ENCODE results near the gene NTM. TPM values are rescaled to one million over a fixed set of nuclear protein-coding genes. Genes with fewer than 3 reads are reported as not detected.

NTM gene
- total RNA-seq, 1 experiment from 2014 or later: 16.4 TPM

DNA sequence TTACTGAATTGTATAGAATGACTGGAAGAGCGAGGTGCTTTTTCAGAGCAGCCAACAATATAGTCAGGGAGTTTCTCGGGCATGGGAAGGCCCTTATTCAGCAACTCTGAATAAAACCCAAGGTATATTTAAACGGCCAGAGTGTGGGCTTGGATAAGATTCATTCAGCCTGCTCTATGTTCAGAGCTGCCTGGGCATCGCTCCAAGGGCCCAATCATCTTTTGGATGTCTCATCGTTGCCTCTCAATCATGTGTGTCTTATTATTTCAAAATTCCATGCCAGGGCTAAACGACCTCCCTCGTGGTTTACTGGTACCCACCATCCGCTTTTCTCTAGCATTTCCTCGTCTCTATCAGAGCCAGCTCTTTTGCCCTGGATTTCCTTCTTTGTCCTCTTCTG, 19.5 kb upstream of the NTM start:
- ATAC-seq: no peak
- TF ChIP-seq SOX15 (CRISPR knock-in tag; IDR thresholded peaks at IDR 0.05): no peak
- TF ChIP-seq, protein P1, sequence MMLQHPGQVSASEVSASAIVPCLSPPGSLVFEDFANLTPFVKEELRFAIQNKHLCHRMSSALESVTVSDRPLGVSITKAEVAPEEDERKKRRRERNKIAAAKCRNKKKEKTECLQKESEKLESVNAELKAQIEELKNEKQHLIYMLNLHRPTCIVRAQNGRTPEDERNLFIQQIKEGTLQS (CRISPR knock-in tag; conservative IDR thresholded peaks at IDR 0.05): no peak
- TF ChIP-seq PRRX2 (CRISPR knock-in tag; IDR thresholded peaks at IDR 0.05): no peak
- TF ChIP-seq ZNF263 (CRISPR knock-in tag; IDR thresholded peaks at IDR 0.05; ENCODE audit: low read depth): no peak
- TF ChIP-seq CREB1 (CRISPR knock-in tag; IDR thresholded peaks at IDR 0.05): no peak
- TF ChIP-seq ZNF219 (CRISPR knock-in tag; IDR thresholded peaks at IDR 0.05; ENCODE audit: borderline replicate concordance): no peak
- no peak for TF ChIP-seq FOXJ3 (CRISPR knock-in tag; IDR thresholded peaks at IDR 0.05; ENCODE audit: borderline replicate concordance)
- TF ChIP-seq, protein P2, sequence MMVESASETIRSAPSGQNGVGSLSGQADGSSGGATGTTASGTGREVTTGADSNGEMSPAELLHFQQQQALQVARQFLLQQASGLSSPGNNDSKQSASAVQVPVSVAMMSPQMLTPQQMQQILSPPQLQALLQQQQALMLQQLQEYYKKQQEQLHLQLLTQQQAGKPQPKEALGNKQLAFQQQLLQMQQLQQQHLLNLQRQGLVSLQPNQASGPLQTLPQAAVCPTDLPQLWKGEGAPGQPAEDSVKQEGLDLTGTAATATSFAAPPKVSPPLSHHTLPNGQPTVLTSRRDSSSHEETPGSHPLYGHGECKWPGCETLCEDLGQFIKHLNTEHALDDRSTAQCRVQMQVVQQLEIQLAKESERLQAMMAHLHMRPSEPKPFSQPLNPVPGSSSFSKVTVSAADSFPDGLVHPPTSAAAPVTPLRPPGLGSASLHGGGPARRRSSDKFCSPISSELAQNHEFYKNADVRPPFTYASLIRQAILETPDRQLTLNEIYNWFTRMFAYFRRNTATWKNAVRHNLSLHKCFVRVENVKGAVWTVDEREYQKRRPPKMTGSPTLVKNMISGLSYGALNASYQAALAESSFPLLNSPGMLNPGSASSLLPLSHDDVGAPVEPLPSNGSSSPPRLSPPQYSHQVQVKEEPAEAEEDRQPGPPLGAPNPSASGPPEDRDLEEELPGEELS (CRISPR knock-in tag; IDR thresholded peaks at IDR 0.05): no peak
- TF ChIP-seq SMAD4 (CRISPR knock-in tag; IDR thresholded peaks at IDR 0.05): no peak
- TF ChIP-seq FOXP1 (CRISPR knock-in tag; IDR thresholded peaks at IDR 0.05; ENCODE audit: borderline replicate concordance): no peak
- TF ChIP-seq, protein P3, sequence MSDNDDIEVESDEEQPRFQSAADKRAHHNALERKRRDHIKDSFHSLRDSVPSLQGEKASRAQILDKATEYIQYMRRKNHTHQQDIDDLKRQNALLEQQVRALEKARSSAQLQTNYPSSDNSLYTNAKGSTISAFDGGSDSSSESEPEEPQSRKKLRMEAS (CRISPR knock-in tag; IDR thresholded peaks at IDR 0.05): no peak
- no peak for TF ChIP-seq RELA (CRISPR knock-in tag; IDR thresholded peaks at IDR 0.05; ENCODE audit: borderline replicate concordance)
- TF ChIP-seq EMX1 (CRISPR knock-in tag; IDR thresholded peaks at IDR 0.05): no peak
- TF ChIP-seq ATF1 (CRISPR knock-in tag; IDR thresholded peaks at IDR 0.05): no peak
- no peak for TF ChIP-seq ESRRA (CRISPR knock-in tag; IDR thresholded peaks at IDR 0.05; ENCODE audit: borderline replicate concordance)
- TF ChIP-seq, protein P4, sequence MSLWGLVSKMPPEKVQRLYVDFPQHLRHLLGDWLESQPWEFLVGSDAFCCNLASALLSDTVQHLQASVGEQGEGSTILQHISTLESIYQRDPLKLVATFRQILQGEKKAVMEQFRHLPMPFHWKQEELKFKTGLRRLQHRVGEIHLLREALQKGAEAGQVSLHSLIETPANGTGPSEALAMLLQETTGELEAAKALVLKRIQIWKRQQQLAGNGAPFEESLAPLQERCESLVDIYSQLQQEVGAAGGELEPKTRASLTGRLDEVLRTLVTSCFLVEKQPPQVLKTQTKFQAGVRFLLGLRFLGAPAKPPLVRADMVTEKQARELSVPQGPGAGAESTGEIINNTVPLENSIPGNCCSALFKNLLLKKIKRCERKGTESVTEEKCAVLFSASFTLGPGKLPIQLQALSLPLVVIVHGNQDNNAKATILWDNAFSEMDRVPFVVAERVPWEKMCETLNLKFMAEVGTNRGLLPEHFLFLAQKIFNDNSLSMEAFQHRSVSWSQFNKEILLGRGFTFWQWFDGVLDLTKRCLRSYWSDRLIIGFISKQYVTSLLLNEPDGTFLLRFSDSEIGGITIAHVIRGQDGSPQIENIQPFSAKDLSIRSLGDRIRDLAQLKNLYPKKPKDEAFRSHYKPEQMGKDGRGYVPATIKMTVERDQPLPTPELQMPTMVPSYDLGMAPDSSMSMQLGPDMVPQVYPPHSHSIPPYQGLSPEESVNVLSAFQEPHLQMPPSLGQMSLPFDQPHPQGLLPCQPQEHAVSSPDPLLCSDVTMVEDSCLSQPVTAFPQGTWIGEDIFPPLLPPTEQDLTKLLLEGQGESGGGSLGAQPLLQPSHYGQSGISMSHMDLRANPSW (CRISPR knock-in tag; conservative IDR thresholded peaks at IDR 0.05; ENCODE audit: low read depth): no peak
- no peak for TF ChIP-seq MXD4 (CRISPR knock-in tag; IDR thresholded peaks at IDR 0.05; ENCODE audit: borderline replicate concordance)
- Mint-ChIP-seq H3K4me1 (peaks cover 34% of the 10 kb centered on the region), H3K4me3 (no peak overlapping the region), H3K36me3 (peaks cover 12% of the 10 kb centered on the region; the same call in 1 of the 2 replicates), H3K27ac (no peak overlapping the region), H3K27me3 (ENCODE audit: low read depth) (no peaks in the 10 kb centered on the region), H3K9me3 (peaks cover 9% of the 10 kb centered on the region)
- CTCF ChIA-PET: interaction anchor here (0.8 to 1.4 kb wide), 5 partner anchors 8 to 323 kb away, joined by 3 to 4 read pairs (median 3); no protein-coding TSS in a partner anchor
- POLR2A ChIA-PET: no interaction called here
- DNase-seq (ENCODE audit: low spot score): no peak

DNA sequence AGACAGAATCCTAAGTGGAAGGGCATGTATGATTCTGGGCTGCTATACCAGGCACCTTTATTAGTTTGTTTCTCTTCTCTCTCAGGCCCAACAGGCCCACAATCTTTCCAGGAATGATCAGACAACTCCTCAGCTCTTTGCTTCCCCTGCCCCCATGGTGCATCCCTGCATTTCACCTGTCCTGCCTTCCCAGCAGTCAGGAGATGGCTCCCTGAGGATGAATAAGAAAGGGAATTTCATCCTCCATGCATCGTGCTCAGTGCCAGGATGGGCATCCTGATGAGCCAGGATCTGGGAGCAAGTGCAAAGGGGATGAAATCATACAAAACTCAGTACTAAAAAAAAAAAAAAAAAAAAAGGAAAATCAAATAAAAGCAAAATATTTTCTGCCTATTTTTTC, 18.6 kb upstream of the NTM start:
- H3K27ac Mint-ChIP-seq: no peak overlapping the region
- peaks cover 9% of the 10 kb centered on the region for H3K9me3 Mint-ChIP-seq
- H3K4me1 Mint-ChIP-seq: peaks cover 35% of the 10 kb centered on the region
- POLR2A ChIA-PET: interaction anchor here (0.7 kb wide), 1 partner anchor 15 kb away, joined by 3 read pairs; no protein-coding TSS in a partner anchor
- CTCF ChIA-PET: interaction anchor here (0.8 to 1.4 kb wide), 6 partner anchors 105 to 322 kb away, joined by 3 to 5 read pairs (median 4); no protein-coding TSS in a partner anchor
- peaks cover 12% of the 10 kb centered on the region; the same call in 1 of the 2 replicates for H3K36me3 Mint-ChIP-seq
- no peak overlapping the region for H3K4me3 Mint-ChIP-seq
- H3K27me3 Mint-ChIP-seq (ENCODE audit: low read depth): no peaks in the 10 kb centered on the region
- ATAC-seq (peak; percentile 66), DNase-seq (ENCODE audit: low spot score) (no peak)
- TF ChIP-seq, protein P5, sequence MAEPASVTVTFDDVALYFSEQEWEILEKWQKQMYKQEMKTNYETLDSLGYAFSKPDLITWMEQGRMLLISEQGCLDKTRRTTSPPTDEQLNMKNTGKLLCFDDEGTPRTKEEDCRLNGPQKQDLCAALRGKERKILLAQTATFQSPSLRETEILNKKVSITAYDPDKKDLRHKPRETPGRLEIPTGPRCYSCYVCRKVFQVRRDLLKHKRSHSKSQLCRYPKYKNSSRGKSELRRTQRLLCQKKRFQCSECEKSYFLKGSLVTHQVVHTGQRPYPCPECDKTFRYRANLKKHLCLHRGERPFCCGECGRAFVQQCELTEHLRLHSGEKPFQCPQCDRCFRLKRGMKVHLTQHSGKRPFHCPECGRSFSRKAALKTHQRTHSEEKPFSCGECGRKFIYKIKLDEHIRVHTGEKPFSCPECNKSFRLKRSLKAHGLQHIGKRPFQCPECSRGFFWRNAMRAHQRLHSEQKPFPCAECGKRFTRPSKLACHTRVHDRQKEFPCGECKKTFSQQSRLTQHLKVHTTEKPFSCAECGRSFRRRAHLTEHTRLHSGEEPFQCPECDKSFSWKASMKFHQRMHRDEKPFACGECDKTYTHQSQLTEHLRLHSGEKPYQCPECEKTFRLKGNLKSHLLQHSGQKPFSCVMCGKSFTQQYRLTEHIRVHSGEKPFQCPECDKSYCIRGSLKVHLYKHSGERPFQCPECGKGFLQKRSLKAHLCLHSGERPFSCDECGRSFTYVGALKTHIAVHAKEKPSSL (CRISPR knock-in tag; conservative IDR thresholded peaks at IDR 0.05): no peak
- TF ChIP-seq NR2C2 (CRISPR knock-in tag; IDR thresholded peaks at IDR 0.05): no peak
- no peak for TF ChIP-seq OVOL2 (CRISPR knock-in tag; IDR thresholded peaks at IDR 0.05; ENCODE audit: borderline replicate concordance)
- no peak for TF ChIP-seq JUN (CRISPR knock-in tag; IDR thresholded peaks at IDR 0.05)
- no peak for TF ChIP-seq PRRX2 (CRISPR knock-in tag; IDR thresholded peaks at IDR 0.05)
- TF ChIP-seq, protein P6, sequence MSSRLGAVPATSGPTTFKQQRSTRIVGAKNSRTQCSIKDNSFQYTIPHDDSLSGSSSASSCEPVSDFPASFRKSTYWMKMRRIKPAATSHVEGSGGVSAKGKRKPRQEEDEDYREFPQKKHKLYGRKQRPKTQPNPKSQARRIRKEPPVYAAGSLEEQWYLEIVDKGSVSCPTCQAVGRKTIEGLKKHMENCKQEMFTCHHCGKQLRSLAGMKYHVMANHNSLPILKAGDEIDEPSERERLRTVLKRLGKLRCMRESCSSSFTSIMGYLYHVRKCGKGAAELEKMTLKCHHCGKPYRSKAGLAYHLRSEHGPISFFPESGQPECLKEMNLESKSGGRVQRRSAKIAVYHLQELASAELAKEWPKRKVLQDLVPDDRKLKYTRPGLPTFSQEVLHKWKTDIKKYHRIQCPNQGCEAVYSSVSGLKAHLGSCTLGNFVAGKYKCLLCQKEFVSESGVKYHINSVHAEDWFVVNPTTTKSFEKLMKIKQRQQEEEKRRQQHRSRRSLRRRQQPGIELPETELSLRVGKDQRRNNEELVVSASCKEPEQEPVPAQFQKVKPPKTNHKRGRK (CRISPR knock-in tag; IDR thresholded peaks at IDR 0.05; ENCODE audit: borderline replicate concordance): no peak
- TF ChIP-seq ZNF423 (CRISPR knock-in tag; IDR thresholded peaks at IDR 0.05): no peak
- no peak for TF ChIP-seq FOXJ3 (CRISPR knock-in tag; IDR thresholded peaks at IDR 0.05; ENCODE audit: borderline replicate concordance)
- TF ChIP-seq GTF2I (CRISPR knock-in tag; conservative IDR thresholded peaks at IDR 0.05): no peak
- no peak for TF ChIP-seq EMX1 (CRISPR knock-in tag; IDR thresholded peaks at IDR 0.05)
- TF ChIP-seq, protein P1 (CRISPR knock-in tag; conservative IDR thresholded peaks at IDR 0.05): no peak
- no peak for TF ChIP-seq ZNF121 (CRISPR knock-in tag; IDR thresholded peaks at IDR 0.05)
- TF ChIP-seq GABPB1 (CRISPR knock-in tag; IDR thresholded peaks at IDR 0.05): no peak
